Transverse colon (tissue), 3 donors: ENCODE data around the gene HPSE.

Source experiments
- CTCF ChIP-seq, 5 experiments: fragments of 200-600 bp in 3 of 5; fragments of 450-650 bp in 2 of 5; sonication (generic) in 3 of 5; IDR thresholded peaks; 1 replicate in 2 of 5; 2 replicates in 3 of 5; pipeline ENCODE4 v1.5.1; 2016 to 2017; ENCODE audit warnings: antibody characterized with exemption in 5 of 5, inconsistent platforms in 3 of 5, mild to moderate bottlenecking in 2 of 5, moderate library complexity in 1 of 5
- POLR2A ChIP-seq: fragments of 450-650 bp; IDR thresholded peaks from one replicate; pipeline ENCODE4 v1.6.1; 2016; ENCODE audit warnings: antibody characterized with exemption, mild to moderate bottlenecking, moderate library complexity

- TF ChIP-seq CTCF (IDR thresholded peaks at IDR 0.05) (no peak), POLR2A (no peak)
Observed at GRCh38 chr4:83378419-83378818, 43.8 kb upstream of the HPSE start.
